SK-N-MC (cell line): ENCODE data around the gene PTGES2.
A peak's percentile ranks its signal among the peaks of the same experiment; 100 is the strongest.
"Not testable (repeated sequence)": the region's sequence is repeated elsewhere in the genome, so short reads cannot be mapped to it uniquely, and the experiment has no call there.

Source experiments
- DNase-seq: peaks from one replicate; pipeline ENCODE4 v3.0.0-alpha.2; 2011; ENCODE audit warnings: low read depth, low spot score
- H3K27ac ChIP-seq: fragments of 200-600 bp; sonication (generic); 2 replicates; pipeline ENCODE4 v1.5.1; 2016; ENCODE audit warnings: mixed run types
- H3K36me3 ChIP-seq: fragments of 200-600 bp; sonication (generic); 2 replicates; pipeline ENCODE4 v1.6.1; 2017; ENCODE audit warnings: antibody characterized with exemption, low read length, mixed read lengths; ENCODE audit not compliant: insufficient read depth
- H3K4me3 ChIP-seq: fragments of 200-600 bp; sonication (generic); 2 replicates; pipeline ENCODE4 v1.5.1; 2016
- H3K9ac ChIP-seq: fragments of 200-600 bp; sonication (generic); 2 replicates; pipeline ENCODE4 v1.8.0; 2017; ENCODE audit warnings: mixed run types, mixed read lengths; ENCODE audit not compliant: insufficient read length
- H3K9me3 ChIP-seq: fragments of 200-600 bp; sonication (generic); 2 replicates; pipeline ENCODE4 v1.6.1; 2017; ENCODE audit warnings: low read depth, mild to moderate bottlenecking, antibody characterized with exemption, low read length, moderate library complexity, mixed read lengths
- EZH2 ChIP-seq: fragments of 200-600 bp; sonication (generic); IDR thresholded peaks from one replicate; pipeline ENCODE4 v1.6.1; 2017; ENCODE audit warnings: antibody characterized with exemption
- FOXP2 ChIP-seq: optimal IDR thresholded peaks from 2 replicates; pipeline ENCODE3; 2011; ENCODE audit warnings: mild to moderate bottlenecking, moderate library complexity; ENCODE audit not compliant: insufficient read depth; ENCODE audit errors: extremely low read length, control extremely low read depth
- POLR2AphosphoS5 ChIP-seq: IDR thresholded peaks from 2 replicates; pipeline ENCODE4 v1.6.1; 2012; ENCODE audit warnings: mild to moderate bottlenecking, low read depth, low read length, borderline replicate concordance

The PTGES2 gene

DNA sequence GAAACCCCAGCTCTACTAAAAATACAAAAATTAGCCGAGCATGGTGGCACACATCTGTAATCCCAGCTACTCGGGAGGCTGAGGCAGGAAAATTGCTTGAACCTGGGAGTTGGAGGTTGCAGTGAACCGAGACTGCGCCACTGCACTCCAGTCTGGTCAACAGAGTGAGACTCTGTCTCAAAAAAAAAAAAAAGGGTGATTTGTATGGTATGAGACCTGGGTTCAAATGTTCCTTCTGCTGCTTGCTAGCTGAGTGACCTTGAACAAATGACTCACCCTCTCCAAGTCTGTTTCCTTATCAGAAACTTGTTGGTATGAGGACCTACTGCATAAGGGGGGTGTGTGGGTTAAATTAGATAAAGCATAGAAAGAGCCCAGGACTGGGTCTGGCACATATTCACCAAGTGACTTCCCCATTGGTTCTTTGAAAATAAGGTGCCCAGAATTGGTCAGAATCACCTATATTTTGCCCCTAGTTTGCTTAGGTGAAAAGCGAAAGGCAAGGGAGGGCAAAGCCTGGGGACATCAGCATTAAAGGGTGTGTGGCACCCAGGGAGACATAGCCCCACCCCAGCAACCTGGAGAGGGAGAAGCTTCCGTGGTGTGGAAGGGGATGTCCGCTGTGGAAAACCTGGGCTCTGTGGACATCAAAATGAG is 49.6 kb downstream of the PTGES2 start:
- no peaks in the 10 kb centered on the region for H3K9me3 ChIP-seq
- H3K27ac ChIP-seq = 0 out of 2 replicates have a peak overlapping the region, but pooled peaks have one; percentile 53
- TF ChIP-seq EZH2 (no peak), POLR2AphosphoS5 (no peak), FOXP2 (no peak)
- no peak for DNase-seq
- peaks cover 6% of the 10 kb centered on the region; the same call in 1 of the 2 replicates for H3K36me3 ChIP-seq
- H3K4me3 ChIP-seq = no peak overlapping the region
- no peak overlapping the region for H3K9ac ChIP-seq

DNA sequence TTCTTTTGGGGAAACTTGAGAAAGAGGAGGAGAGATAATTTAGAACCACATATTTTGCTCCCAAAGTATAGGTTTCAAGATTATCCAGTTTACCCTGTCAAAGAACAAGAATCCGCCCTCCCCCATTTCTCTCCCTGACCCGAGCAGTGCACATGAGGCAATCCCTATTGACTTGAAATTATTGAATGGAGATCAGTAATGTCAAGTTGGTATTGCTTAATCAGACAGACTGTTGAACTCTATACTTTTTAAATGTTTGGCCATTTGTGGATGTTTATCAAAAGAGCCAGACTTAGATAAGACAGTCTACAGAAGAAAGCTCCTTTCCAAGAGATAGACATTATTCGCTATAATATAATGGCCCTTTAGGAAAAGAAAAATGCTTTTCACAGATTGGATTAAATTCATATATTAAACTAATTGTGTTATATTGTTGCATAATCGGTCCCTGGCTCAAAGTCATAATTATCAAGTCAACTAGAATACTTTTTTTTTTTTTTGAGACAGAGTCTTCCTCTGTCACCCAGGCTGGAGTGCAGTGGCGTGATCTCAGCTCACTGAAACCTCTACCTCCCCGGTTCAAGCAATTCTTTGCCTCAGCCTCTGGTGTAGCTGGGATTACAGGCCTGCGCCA is 54.2 kb downstream of the PTGES2 start:
- peak overlapping the region; percentile 95 for H3K27ac ChIP-seq
- no peaks in the 10 kb centered on the region; the same call in 1 of the 2 replicates for H3K36me3 ChIP-seq
- no peaks in the 10 kb centered on the region for H3K9me3 ChIP-seq
- peak overlapping the region; percentile 61 for H3K9ac ChIP-seq
- no peak for DNase-seq
- TF ChIP-seq FOXP2 (no peak), EZH2 (no peak), POLR2AphosphoS5 (no peak)
- peak overlapping the region; percentile 65 for H3K4me3 ChIP-seq

DNA sequence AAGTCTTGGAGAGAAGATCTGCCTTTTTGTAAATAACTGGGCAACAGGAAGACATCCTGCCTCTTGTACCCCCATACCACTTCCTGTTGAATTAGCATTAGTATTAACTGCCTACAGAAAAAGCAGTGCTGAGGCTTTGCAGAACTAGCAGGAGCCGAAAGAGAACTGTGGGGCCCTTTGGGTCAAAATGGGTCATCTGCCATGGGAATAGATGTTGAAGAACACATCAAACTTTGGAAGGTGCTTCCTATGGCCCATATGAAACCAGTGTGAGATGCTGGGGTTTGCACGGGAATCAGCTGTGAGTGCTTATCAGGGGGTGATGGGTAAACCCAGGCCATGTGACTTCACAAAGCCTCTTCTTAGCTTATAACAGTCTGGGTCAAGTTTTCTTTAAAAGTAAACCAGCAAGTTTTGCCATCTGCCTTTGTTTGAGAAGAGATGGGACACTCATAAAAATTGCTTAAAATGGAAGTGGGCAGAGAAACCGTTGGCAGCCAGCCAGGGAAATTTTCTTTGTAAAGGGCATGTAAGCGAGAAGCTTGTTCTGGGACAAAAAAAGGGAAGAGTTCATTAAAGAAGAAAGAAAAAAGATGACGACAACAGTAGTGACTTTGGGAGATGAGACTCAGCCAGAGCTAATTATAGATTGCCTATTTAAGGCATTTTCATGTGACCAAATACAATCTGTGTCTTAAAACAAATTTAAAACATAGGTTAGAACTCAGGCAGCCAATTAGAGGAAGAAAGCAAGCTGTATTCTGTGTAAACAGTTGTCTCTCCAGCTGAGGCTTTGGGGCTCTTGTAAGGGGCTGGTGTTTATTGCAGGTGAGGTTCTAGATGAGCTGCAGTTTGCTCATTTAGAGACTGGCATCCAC is 55.1 kb downstream of the PTGES2 start:
- H3K36me3 ChIP-seq = no peaks in the 10 kb centered on the region; the same call in 1 of the 2 replicates
- DNase-seq = peak; percentile 79

DNA sequence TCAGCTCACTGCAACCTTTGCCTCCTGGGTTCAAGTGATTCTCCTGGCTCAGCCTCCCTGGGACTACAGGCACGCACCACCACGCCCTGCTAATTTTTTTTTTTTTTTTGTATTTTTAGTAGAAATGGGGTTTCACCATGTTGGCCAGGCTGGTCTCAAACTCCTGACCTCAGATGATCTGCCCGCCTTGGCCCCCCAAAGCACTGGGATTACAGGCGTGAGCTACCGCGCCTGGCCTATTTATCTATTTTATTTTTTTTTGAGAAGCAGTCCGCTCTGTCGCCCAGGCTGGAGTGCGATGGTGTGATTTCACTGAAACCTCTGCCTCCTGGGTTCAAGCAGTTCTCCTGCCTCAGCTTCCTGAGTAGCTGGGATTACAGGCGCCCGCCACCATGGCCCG is 56.1 kb downstream of the PTGES2 start:
- DNase-seq, H3K36me3 ChIP-seq, H3K9me3 ChIP-seq: not testable (repeated sequence)
- Histone ChIP-seq H3K9ac (peak overlapping the region; percentile 61), H3K27ac (peak overlapping the region; percentile 95), H3K4me3 (peak overlapping the region; percentile 65)

More for the DNA sequence above, 55.1 kb downstream of the PTGES2 start:
- TF ChIP-seq FOXP2 (peak; percentile 61), POLR2AphosphoS5 (0 out of 2 replicates have a peak, but pooled peaks have one; percentile 16), EZH2 (no peak)
- no peaks in the 10 kb centered on the region for H3K9me3 ChIP-seq
- H3K9ac ChIP-seq = peak overlapping the region; percentile 61
- peak overlapping the region; percentile 65 for H3K4me3 ChIP-seq
- peak overlapping the region; percentile 95 for H3K27ac ChIP-seq

DNA sequence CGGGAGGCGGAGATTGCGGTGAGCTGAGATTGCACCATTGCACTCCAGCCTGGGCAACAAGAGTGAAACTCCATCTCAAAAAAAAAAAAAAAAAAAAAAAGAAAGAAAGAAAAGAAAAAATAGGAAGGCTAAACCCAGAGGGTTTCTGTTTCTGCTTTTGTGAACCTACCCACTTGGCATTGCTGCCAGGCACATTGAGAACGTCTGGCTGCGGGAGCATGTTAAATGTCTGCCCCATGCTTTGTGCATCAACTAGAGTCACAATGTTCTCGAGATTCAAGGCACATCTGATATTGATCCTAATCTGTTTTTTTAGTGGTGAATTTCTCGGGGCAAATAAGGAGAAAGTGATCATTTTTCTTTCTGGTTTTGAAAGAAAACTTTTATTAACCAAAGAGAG is 56.7 kb downstream of the PTGES2 start:
- H3K27ac ChIP-seq = peak overlapping the region; percentile 95
- peak overlapping the region; percentile 22; the same call in 1 of the 2 replicates for H3K4me3 ChIP-seq
- no peaks in the 10 kb centered on the region; the same call in 1 of the 2 replicates for H3K36me3 ChIP-seq
- no peak for TF ChIP-seq FOXP2
- no peak for TF ChIP-seq POLR2AphosphoS5
- no peak for TF ChIP-seq EZH2
- DNase-seq = no peak
- H3K9ac ChIP-seq = peak overlapping the region; percentile 42
- no peaks in the 10 kb centered on the region for H3K9me3 ChIP-seq
